ENCODE results near the gene TMEM98. TPM values are rescaled to one million over a fixed set of nuclear protein-coding genes. Genes with fewer than 3 reads are reported as not detected.
"Not testable (repeated sequence)": the region's sequence is repeated elsewhere in the genome, so short reads cannot be mapped to it uniquely, and the experiment has no call there.

Gene TMEM98
- total and polyA plus RNA-seq, 7 donors: 23.8 to 88.1 (median 59.5) TPM

DNA sequence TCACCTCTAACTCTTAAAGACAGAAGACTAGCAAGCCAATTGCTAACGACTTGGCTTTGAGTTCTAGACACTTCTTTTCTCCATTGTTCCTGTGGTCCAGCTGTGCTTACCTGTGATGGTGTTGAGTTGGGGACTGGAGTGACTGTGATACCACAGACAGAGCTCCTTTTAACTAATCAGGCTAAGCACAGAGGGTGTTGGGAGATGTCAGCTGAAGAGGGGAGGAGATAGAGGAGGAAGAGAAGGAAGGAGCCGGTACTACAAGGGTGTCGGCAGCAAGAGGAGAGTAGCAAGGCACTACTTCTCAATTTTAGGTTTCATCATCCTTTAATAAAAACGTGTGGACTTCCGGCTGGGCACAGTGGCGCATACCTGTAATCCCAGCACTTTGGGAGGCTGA lies 45.9 kb upstream of the TMEM98 start:
- H3K27ac ChIP-seq: no peak overlapping the region

DNA sequence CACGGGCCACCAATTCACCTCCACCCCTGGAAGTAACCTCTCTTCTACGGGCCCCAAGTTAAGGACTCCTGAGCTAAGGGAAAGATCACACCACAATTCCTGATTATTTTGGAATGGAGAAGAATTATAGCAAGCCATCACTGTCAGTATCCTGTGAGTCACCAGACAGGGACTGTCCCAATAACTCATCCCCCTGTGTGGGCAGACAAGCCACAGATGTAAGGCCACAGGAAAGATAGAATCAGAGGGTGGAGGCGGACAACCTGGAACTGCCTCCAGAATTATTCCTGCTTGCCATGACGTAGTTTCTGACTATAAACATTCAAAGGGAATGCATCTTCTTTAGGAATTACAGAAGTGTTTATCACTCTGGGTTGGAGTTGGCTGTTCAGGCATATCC lies 45.2 kb upstream of the TMEM98 start:
- Histone ChIP-seq H3K36me3 (no peaks in the 10 kb centered on the region), H3K27ac (no peak overlapping the region), H3K9me3 (no peaks in the 10 kb centered on the region), H3K4me1 (peaks cover 0 to 7% (median 3%) of the 10 kb centered on the region in 4 donors), H3K4me3 (no peak overlapping the region), H3K27me3 (peaks cover 0 to 13% (median 0%) of the 10 kb centered on the region in 3 donors)
- WGBS, 2 donors: 85 to 92% methylated on average over 4 of the region's 4 CpGs
- no peak for TF ChIP-seq POLR2A (IDR thresholded peaks at IDR 0.05)
- TF ChIP-seq EP300 (IDR thresholded peaks at IDR 0.05): no peak
- TF ChIP-seq POLR2AphosphoS5 (IDR thresholded peaks at IDR 0.05): no peak
- TF ChIP-seq, protein P1, sequence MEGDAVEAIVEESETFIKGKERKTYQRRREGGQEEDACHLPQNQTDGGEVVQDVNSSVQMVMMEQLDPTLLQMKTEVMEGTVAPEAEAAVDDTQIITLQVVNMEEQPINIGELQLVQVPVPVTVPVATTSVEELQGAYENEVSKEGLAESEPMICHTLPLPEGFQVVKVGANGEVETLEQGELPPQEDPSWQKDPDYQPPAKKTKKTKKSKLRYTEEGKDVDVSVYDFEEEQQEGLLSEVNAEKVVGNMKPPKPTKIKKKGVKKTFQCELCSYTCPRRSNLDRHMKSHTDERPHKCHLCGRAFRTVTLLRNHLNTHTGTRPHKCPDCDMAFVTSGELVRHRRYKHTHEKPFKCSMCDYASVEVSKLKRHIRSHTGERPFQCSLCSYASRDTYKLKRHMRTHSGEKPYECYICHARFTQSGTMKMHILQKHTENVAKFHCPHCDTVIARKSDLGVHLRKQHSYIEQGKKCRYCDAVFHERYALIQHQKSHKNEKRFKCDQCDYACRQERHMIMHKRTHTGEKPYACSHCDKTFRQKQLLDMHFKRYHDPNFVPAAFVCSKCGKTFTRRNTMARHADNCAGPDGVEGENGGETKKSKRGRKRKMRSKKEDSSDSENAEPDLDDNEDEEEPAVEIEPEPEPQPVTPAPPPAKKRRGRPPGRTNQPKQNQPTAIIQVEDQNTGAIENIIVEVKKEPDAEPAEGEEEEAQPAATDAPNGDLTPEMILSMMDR (IDR thresholded peaks at IDR 0.05): no peak
- intact Hi-C loops (cut with DNase I): no loop called here
- DNase-seq: no peak

More for the DNA sequence above, 45.9 kb upstream of the TMEM98 start:
- WGBS, 2 donors: 77 to 82% methylated on average over 6 of the region's 6 CpGs
- H3K27me3 ChIP-seq: peaks cover 0 to 13% (median 0%) of the 10 kb centered on the region in 3 donors
- no peaks in the 10 kb centered on the region for H3K36me3 ChIP-seq
- no peaks in the 10 kb centered on the region for H3K9me3 ChIP-seq
- H3K4me1 ChIP-seq: peaks cover 0 to 11% (median 8%) of the 10 kb centered on the region in 4 donors
- no peak overlapping the region for H3K4me3 ChIP-seq
- TF ChIP-seq POLR2A (IDR thresholded peaks at IDR 0.05): no peak
- TF ChIP-seq, protein P1 (IDR thresholded peaks at IDR 0.05): no peak
- TF ChIP-seq POLR2AphosphoS5 (IDR thresholded peaks at IDR 0.05): no peak
- TF ChIP-seq EP300 (IDR thresholded peaks at IDR 0.05): no peak
- DNase-seq: no peak
- intact Hi-C loops (cut with DNase I): no loop called here

DNA sequence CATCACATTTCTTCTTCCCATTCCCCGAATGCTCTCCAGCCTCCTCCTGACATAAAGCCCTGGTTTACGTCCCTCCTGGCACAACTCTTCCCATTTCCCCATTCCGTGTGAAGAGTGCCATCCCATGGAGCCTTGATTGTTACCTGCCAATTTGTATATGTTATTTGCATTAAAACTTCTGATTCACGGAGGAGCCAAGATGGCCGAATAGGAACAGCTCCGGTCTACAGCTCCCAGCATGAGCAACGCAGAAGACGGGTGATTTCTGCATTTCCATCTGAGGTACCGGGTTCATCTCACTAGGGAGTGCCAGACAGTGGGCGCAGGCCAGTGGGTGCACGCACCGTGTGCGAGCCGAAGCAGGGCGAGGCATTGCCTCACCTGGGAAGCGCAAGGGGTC lies 41.0 kb upstream of the TMEM98 start:
- DNase-seq, H3K9me3 ChIP-seq: not testable (repeated sequence)
- WGBS, 2 donors: 94 to 96% methylated on average over 8 of the region's 16 CpGs

GRCh38 chr17:32887410-32887809 lies 40.5 kb upstream of the TMEM98 start:
- H3K9me3 ChIP-seq; H3K27ac ChIP-seq; DNase-seq; H3K36me3 ChIP-seq; intact Hi-C loops (cut with DNase I); H3K4me1 ChIP-seq; H3K4me3 ChIP-seq: not testable (repeated sequence)
- peaks cover 0 to 13% (median 0%) of the 10 kb centered on the region in 3 donors for H3K27me3 ChIP-seq
- WGBS, 2 donors: 53 to 54% methylated on average over 4 of the region's 14 CpGs

More for the DNA sequence above, 41.0 kb upstream of the TMEM98 start:
- peaks cover 0 to 13% (median 0%) of the 10 kb centered on the region in 3 donors for H3K27me3 ChIP-seq
- intact Hi-C loops (cut with DNase I); H3K36me3 ChIP-seq; H3K4me3 ChIP-seq; H3K4me1 ChIP-seq; H3K27ac ChIP-seq: not testable (repeated sequence)

DNA sequence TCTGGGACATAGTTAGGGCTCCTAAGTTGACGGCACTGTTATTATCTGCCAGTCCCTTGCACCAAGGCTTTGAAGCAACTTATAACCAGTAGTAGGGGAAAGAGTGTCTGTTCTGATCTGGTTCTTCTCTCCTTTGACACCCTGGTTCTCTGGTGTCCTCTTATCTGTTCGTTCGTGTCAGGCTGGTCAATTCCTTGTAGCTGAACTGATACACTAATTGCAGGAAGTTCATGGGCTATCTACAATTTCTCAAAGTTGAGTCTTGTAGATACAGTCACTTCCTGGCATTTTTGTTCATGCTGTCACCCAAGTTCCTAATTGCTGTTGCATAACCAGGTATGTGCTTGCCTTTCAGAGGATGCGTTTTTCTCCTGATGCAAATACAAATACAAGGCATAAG lies 33.7 kb upstream of the TMEM98 start:
- no peaks in the 10 kb centered on the region for H3K36me3 ChIP-seq
- no peak overlapping the region for H3K4me3 ChIP-seq
- no peaks in the 10 kb centered on the region for H3K9me3 ChIP-seq
- H3K27me3 ChIP-seq: no peaks in the 10 kb centered on the region
- H3K27ac ChIP-seq: no peak overlapping the region
- DNase-seq: no peak
- TF ChIP-seq POLR2A (IDR thresholded peaks at IDR 0.05) (no peak), POLR2AphosphoS5 (IDR thresholded peaks at IDR 0.05) (no peak), EP300 (IDR thresholded peaks at IDR 0.05) (no peak)
- TF ChIP-seq, protein P1 (IDR thresholded peaks at IDR 0.05): no peak
- 55 to 73% methylated on average over 4 of the region's 4 CpGs for WGBS, 2 donors
- no peaks in the 10 kb centered on the region for H3K4me1 ChIP-seq
- intact Hi-C loops (cut with DNase I): no loop called here

- Histone ChIP-seq H3K4me1 (no peaks in the 10 kb centered on the region), H3K9me3 (no peaks in the 10 kb centered on the region), H3K27ac (no peak overlapping the region), H3K27me3 (no peaks in the 10 kb centered on the region), H3K36me3 (no peaks in the 10 kb centered on the region), H3K4me3 (no peak overlapping the region)
- 63 to 83% methylated on average over 2 of the region's 2 CpGs for WGBS, 2 donors
- intact Hi-C loops (cut with DNase I): no loop called here
- DNase-seq: no peak
- TF ChIP-seq POLR2AphosphoS5 (IDR thresholded peaks at IDR 0.05) (no peak), POLR2A (IDR thresholded peaks at IDR 0.05) (no peak), EP300 (IDR thresholded peaks at IDR 0.05) (no peak)
- TF ChIP-seq, protein P1 (IDR thresholded peaks at IDR 0.05): no peak
These were observed 31.2 kb upstream of the TMEM98 start for GRCh38 chr17:32896647-32897258.

Measured in sigmoid colon (tissue), 7 donors.